HFF-Myc (cell line): ENCODE results near the gene PIAS4.

Experiments
- DNase-seq: peaks from one replicate; pipeline ENCODE4 v3.0.0-alpha.2; 2011; ENCODE audit warnings: low read depth; ENCODE audit errors: extremely low read depth
- H3K4me3 ChIP-seq: replicated peaks from 2 replicates; pipeline ENCODE4 v1.5.1; 2011; ENCODE audit warnings: low read depth, mild to moderate bottlenecking, control low read depth, low read length
- CTCF ChIP-seq: IDR thresholded peaks from 2 replicates; pipeline ENCODE4 v1.5.1; 2012; ENCODE audit warnings: mild to moderate bottlenecking, low read depth, low read length, control low read depth; ENCODE audit errors: missing control alignments

PIAS4 gene

GRCh38 chr19:4032436-4032835 lies 24.9 kb downstream of the PIAS4 start:
- TF ChIP-seq CTCF: no peak
- no peak overlapping the region for H3K4me3 ChIP-seq
- DNase-seq: no peak

- DNase-seq: no peak
- no peak for TF ChIP-seq CTCF
- H3K4me3 ChIP-seq: no peak overlapping the region
Observed at GRCh38 chr19:4033028-4033956, 25.8 kb downstream of the PIAS4 start.

GRCh38 chr19:4034048-4035017 lies 26.8 kb downstream of the PIAS4 start:
- no peak for TF ChIP-seq CTCF

GRCh38 chr19:4035018-4035566 lies 27.6 kb downstream of the PIAS4 start:
- H3K4me3 ChIP-seq: no peak overlapping the region
- TF ChIP-seq CTCF: no peak
- no peak for DNase-seq

More at GRCh38 chr19:4034048-4035017, 26.8 kb downstream of the PIAS4 start:
- no peak overlapping the region for H3K4me3 ChIP-seq
- no peak for DNase-seq

- H3K4me3 ChIP-seq: no peak overlapping the region
- no peak for TF ChIP-seq CTCF
- DNase-seq: no peak
Observed at GRCh38 chr19:4035582-4035981, 28.0 kb downstream of the PIAS4 start.

GRCh38 chr19:4036576-4037300 lies 29.2 kb downstream of the PIAS4 start:
- TF ChIP-seq CTCF: no peak
- H3K4me3 ChIP-seq: no peak overlapping the region
- DNase-seq: no peak
